ENCODE data around the gene GPR146.

The GPR146 gene

GRCh38 chr7:1101563-1102431, 57.5 kb downstream of the GPR146 start:
- Histone ChIP-seq H3K4me1 (peaks cover 17% of the 10 kb centered on the region), H3K4me3 (ENCODE audit: low read depth, low read length) (no peak overlapping the region), H3K27me3 (no peaks in the 10 kb centered on the region), H3K9me3 (no peaks in the 10 kb centered on the region), H3K36me3 (no peaks in the 10 kb centered on the region; the same call in 1 of the 2 replicates)
- DNase-seq, result no peak
- no peak for TF ChIP-seq CTCF (IDR thresholded peaks at IDR 0.05; ENCODE audit: low read depth, low read length)

DNA sequence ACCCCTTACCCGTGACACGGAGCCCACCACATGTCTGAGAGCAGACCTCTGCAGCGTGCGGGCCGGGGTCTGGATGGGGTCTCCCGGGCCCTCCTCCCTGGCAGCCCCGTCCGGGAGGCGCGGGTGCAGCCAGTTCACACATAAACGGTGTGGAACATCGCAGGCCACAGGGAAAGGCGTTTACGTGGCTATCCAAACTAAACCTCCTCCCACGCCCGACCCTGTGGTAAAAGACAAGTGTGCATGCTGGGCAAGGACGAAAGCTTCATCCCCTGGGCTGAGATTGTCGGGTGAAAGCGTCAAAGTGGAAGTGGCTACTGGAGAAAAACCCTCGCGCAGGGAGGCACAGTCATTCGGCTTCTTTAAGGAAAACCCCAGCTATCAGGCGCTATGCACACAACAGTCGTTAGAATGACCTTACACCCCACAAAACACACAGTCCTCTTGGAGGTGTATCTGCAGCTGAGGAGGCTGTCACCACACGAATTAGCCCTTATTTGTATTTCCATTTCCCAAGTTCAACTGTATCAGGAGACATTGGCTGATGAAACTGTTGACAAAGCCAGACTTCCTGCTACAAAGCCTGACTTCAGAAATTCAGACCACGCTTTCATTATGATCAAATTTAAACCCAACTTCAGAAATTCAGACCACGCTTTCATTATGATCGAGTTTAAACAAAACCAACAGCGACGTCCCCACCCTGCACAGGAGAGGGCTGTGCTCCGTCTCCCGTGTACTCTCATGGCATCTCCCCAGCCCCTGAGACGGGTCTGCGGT, 58.9 kb downstream of the GPR146 start:
- H3K27me3 ChIP-seq, result no peaks in the 10 kb centered on the region
- H3K4me1 ChIP-seq, result peaks cover 16% of the 10 kb centered on the region
- H3K36me3 ChIP-seq, result no peaks in the 10 kb centered on the region
- H3K9me3 ChIP-seq, result no peaks in the 10 kb centered on the region
- H3K4me3 ChIP-seq (ENCODE audit: low read depth, low read length), result no peak overlapping the region
- no peak for TF ChIP-seq CTCF (IDR thresholded peaks at IDR 0.05; ENCODE audit: low read depth, low read length)
- no peak for DNase-seq

GRCh38 chr7:1103789-1104515, 59.6 kb downstream of the GPR146 start:
- TF ChIP-seq CTCF (IDR thresholded peaks at IDR 0.05; ENCODE audit: low read depth, low read length), result no peak
- H3K4me3 ChIP-seq (ENCODE audit: low read depth, low read length), result no peak overlapping the region

GRCh38 chr7:1104516-1105179, 60.3 kb downstream of the GPR146 start:
- Histone ChIP-seq H3K27me3 (no peaks in the 10 kb centered on the region), H3K9me3 (no peaks in the 10 kb centered on the region), H3K36me3 (no peaks in the 10 kb centered on the region), H3K4me3 (ENCODE audit: low read depth, low read length) (no peak overlapping the region), H3K4me1 (peaks cover 16% of the 10 kb centered on the region)
- DNase-seq, result no peak
- no peak for TF ChIP-seq CTCF (IDR thresholded peaks at IDR 0.05; ENCODE audit: low read depth, low read length)

More at GRCh38 chr7:1103789-1104515, 59.6 kb downstream of the GPR146 start:
- H3K36me3 ChIP-seq, result no peaks in the 10 kb centered on the region
- no peak for DNase-seq
- no peaks in the 10 kb centered on the region for H3K27me3 ChIP-seq
- H3K4me1 ChIP-seq, result peaks cover 16% of the 10 kb centered on the region
- H3K9me3 ChIP-seq, result no peaks in the 10 kb centered on the region

GRCh38 chr7:1105189-1105588, 60.8 kb downstream of the GPR146 start:
- Histone ChIP-seq H3K9me3 (no peaks in the 10 kb centered on the region), H3K4me1 (peaks cover 16% of the 10 kb centered on the region), H3K4me3 (ENCODE audit: low read depth, low read length) (no peak overlapping the region), H3K36me3 (no peaks in the 10 kb centered on the region), H3K27me3 (no peaks in the 10 kb centered on the region)
- no peak for DNase-seq
- no peak for TF ChIP-seq CTCF (IDR thresholded peaks at IDR 0.05; ENCODE audit: low read depth, low read length)

Data from BE2C (cell line).